GM12892 (cell line): ENCODE data around the gene DCPS.

ENCODE experiments used
- POLR2A ChIP-seq: IDR thresholded peaks from 2 replicates; pipeline ENCODE4 v1.6.1; 2011; ENCODE audit warnings: low read depth, low read length, control low read depth
- TAF1 ChIP-seq: IDR thresholded peaks from 2 replicates; pipeline ENCODE4 v1.6.1; 2011; ENCODE audit warnings: low read depth, mild to moderate bottlenecking, control low read depth, low read length, borderline replicate concordance

- TF ChIP-seq POLR2A (no peak), TAF1 (no peak)
Observed at GRCh38 chr11:126281666-126282175, 22.1 kb upstream of the DCPS start.
